ENCODE results near the gene CCNF.

Gene CCNF

DNA sequence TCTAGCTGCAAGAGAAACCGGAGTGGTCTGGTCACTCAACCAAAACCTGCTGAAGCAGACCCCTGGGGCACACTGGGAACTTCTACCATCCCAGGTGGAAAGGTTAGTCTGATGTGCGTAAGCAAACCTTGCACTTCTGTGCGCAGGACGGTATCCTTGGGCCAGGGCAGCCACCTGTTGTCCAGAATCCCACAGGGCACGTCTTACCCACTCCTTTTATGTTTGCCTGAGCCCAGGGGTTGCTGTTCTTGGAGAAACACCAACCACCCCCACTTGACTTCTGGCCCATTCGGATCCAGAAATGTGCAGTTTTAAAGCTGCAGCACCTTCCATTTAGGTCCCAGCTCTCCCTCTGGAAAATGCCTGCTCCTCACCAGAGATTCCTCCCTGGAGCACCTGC, 64.4 kb downstream of the CCNF start:
- Histone ChIP-seq H3K36me3 (ENCODE audit: control insufficient read depth in 2 of 2, insufficient read depth in 1 of 2, low read length in 2 of 2) (peaks cover 0 to 34% of the 10 kb centered on the region in 2 experiments; a peak in 2 of 3 replicates), H3K4me1 (ENCODE audit: control insufficient read depth, insufficient read depth, low read length) (no peaks in the 10 kb centered on the region), H3K4me3 (ENCODE audit: low read depth, low read length) (no peak overlapping the region), H3K27ac (ENCODE audit: extremely low read depth, low read depth, low read length) (no peak overlapping the region), H3K9me3 (ENCODE audit: control insufficient read depth, insufficient read depth, low read depth, low read length) (no peaks in the 10 kb centered on the region)
- TF ChIP-seq ZNF549 (tag by site-specific recombination; IDR thresholded peaks at IDR 0.05): no peak
- TF ChIP-seq, protein P1, sequence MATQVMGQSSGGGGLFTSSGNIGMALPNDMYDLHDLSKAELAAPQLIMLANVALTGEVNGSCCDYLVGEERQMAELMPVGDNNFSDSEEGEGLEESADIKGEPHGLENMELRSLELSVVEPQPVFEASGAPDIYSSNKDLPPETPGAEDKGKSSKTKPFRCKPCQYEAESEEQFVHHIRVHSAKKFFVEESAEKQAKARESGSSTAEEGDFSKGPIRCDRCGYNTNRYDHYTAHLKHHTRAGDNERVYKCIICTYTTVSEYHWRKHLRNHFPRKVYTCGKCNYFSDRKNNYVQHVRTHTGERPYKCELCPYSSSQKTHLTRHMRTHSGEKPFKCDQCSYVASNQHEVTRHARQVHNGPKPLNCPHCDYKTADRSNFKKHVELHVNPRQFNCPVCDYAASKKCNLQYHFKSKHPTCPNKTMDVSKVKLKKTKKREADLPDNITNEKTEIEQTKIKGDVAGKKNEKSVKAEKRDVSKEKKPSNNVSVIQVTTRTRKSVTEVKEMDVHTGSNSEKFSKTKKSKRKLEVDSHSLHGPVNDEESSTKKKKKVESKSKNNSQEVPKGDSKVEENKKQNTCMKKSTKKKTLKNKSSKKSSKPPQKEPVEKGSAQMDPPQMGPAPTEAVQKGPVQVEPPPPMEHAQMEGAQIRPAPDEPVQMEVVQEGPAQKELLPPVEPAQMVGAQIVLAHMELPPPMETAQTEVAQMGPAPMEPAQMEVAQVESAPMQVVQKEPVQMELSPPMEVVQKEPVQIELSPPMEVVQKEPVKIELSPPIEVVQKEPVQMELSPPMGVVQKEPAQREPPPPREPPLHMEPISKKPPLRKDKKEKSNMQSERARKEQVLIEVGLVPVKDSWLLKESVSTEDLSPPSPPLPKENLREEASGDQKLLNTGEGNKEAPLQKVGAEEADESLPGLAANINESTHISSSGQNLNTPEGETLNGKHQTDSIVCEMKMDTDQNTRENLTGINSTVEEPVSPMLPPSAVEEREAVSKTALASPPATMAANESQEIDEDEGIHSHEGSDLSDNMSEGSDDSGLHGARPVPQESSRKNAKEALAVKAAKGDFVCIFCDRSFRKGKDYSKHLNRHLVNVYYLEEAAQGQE (tag by site-specific recombination; IDR thresholded peaks at IDR 0.05): no peak
- no peak for TF ChIP-seq KLF10 (tag by site-specific recombination; IDR thresholded peaks at IDR 0.05)
- TF ChIP-seq ZNF24 (tag by site-specific recombination; IDR thresholded peaks at IDR 0.05): no peak
- TF ChIP-seq ZNF112 (tag by site-specific recombination; IDR thresholded peaks at IDR 0.05): no peak
- CTCF ChIA-PET: interaction anchor here (0.6 to 1.2 kb wide), 2 partner anchors 8 to 33 kb away, joined by 3 read pairs; no protein-coding TSS in a partner anchor
- POLR2A ChIA-PET: interaction anchor here (0.6 kb wide), 1 partner anchor 190 kb away, joined by 3 read pairs; no protein-coding TSS in a partner anchor

DNA sequence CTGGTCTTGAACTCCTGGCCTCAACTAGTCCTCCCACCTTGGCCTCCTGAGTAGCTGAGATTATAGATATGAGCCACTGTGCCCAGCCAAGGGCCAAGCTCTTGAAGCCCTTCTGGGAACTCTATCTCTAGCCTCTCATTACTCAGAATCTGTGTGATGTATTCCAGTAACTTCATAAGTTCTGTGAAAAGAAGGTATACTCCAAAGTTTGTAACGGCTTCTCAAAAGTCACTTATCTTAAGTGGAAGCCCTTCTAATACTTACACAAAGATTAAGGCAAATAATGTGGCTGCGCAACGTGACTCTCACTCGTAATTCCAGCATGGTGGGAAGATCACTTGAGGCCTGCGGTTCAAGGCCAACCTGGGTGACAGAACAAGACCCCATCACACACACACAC, 65.4 kb downstream of the CCNF start:
- Histone ChIP-seq H3K9me3 (ENCODE audit: control insufficient read depth, insufficient read depth, low read depth, low read length) (no peaks in the 10 kb centered on the region), H3K36me3 (ENCODE audit: control insufficient read depth in 2 of 2, insufficient read depth in 1 of 2, low read length in 2 of 2) (peaks cover 0 to 41% of the 10 kb centered on the region in 2 experiments; a peak in 2 of 3 replicates), H3K27ac (ENCODE audit: extremely low read depth, low read depth, low read length) (no peak overlapping the region), H3K4me1 (ENCODE audit: control insufficient read depth, insufficient read depth, low read length) (no peaks in the 10 kb centered on the region), H3K4me3 (ENCODE audit: low read depth, low read length) (no peak overlapping the region)
- POLR2A ChIA-PET: interaction anchor here (0.8 kb wide), 1 partner anchor 243 kb away, joined by 3 read pairs; no protein-coding TSS in a partner anchor
- CTCF ChIA-PET: interaction anchor here (0.7 kb wide), 1 partner anchor 65 kb away, joined by 3 read pairs; no protein-coding TSS in a partner anchor
- TF ChIP-seq, protein P2, sequence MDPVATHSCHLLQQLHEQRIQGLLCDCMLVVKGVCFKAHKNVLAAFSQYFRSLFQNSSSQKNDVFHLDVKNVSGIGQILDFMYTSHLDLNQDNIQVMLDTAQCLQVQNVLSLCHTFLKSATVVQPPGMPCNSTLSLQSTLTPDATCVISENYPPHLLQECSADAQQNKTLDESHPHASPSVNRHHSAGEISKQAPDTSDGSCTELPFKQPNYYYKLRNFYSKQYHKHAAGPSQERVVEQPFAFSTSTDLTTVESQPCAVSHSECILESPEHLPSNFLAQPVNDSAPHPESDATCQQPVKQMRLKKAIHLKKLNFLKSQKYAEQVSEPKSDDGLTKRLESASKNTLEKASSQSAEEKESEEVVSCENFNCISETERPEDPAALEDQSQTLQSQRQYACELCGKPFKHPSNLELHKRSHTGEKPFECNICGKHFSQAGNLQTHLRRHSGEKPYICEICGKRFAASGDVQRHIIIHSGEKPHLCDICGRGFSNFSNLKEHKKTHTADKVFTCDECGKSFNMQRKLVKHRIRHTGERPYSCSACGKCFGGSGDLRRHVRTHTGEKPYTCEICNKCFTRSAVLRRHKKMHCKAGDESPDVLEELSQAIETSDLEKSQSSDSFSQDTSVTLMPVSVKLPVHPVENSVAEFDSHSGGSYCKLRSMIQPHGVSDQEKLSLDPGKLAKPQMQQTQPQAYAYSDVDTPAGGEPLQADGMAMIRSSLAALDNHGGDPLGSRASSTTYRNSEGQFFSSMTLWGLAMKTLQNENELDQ (tag by site-specific recombination; IDR thresholded peaks at IDR 0.05; ENCODE audit: low read depth): no peak
- TF ChIP-seq MYNN (tag by site-specific recombination; IDR thresholded peaks at IDR 0.05; ENCODE audit: borderline replicate concordance) (no peak), ZNF19 (tag by site-specific recombination; IDR thresholded peaks at IDR 0.05; ENCODE audit: low read depth) (no peak), BCL11B (tag by site-specific recombination; IDR thresholded peaks at IDR 0.05; ENCODE audit: low read depth) (no peak), ZNF654 (tag by site-specific recombination; IDR thresholded peaks at IDR 0.05; ENCODE audit: low read depth) (no peak), YY1 (tag by site-specific recombination; IDR thresholded peaks at IDR 0.05) (no peak), ZBTB21 (tag by site-specific recombination; IDR thresholded peaks at IDR 0.05) (no peak), SALL2 (tag by site-specific recombination; IDR thresholded peaks at IDR 0.05; ENCODE audit: borderline replicate concordance) (no peak), ZFP69B (tag by site-specific recombination; IDR thresholded peaks at IDR 0.05) (no peak), ZNF10 (tag by site-specific recombination; IDR thresholded peaks at IDR 0.05) (no peak), ZNF239 (tag by site-specific recombination; IDR thresholded peaks at IDR 0.05) (no peak), ZNF211 (tag by site-specific recombination; IDR thresholded peaks at IDR 0.05; ENCODE audit: low read depth) (no peak), SP7 (tag by site-specific recombination; IDR thresholded peaks at IDR 0.05) (no peak), KLF9 (tag by site-specific recombination; IDR thresholded peaks at IDR 0.05; ENCODE audit: low read depth) (no peak), GLI4 (tag by site-specific recombination; IDR thresholded peaks at IDR 0.05) (no peak)
- TF ChIP-seq, protein P3, sequence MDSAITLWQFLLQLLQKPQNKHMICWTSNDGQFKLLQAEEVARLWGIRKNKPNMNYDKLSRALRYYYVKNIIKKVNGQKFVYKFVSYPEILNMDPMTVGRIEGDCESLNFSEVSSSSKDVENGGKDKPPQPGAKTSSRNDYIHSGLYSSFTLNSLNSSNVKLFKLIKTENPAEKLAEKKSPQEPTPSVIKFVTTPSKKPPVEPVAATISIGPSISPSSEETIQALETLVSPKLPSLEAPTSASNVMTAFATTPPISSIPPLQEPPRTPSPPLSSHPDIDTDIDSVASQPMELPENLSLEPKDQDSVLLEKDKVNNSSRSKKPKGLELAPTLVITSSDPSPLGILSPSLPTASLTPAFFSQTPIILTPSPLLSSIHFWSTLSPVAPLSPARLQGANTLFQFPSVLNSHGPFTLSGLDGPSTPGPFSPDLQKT (IDR thresholded peaks at IDR 0.05; ENCODE audit: borderline replicate concordance, low read depth, low read length): no peak
- TF ChIP-seq, protein P4, sequence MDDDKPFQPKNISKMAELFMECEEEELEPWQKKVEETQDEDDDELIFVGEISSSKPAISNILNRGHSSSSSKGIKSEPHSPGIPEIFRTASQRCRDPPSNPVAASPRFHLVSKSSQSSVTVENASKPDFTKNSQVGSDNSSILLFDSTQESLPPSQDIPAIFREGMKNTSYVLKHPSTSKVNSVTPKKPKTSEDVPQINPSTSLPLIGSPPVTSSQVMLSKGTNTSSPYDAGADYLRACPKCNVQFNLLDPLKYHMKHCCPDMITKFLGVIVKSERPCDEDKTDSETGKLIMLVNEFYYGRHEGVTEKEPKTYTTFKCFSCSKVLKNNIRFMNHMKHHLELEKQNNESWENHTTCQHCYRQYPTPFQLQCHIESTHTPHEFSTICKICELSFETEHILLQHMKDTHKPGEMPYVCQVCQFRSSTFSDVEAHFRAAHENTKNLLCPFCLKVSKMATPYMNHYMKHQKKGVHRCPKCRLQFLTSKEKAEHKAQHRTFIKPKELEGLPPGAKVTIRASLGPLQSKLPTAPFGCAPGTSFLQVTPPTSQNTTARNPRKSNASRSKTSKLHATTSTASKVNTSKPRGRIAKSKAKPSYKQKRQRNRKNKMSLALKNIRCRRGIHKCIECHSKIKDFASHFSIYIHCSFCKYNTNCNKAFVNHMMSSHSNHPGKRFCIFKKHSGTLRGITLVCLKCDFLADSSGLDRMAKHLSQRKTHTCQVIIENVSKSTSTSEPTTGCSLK (tag by site-specific recombination; IDR thresholded peaks at IDR 0.05): no peak

All from HEK293 (cell line).